Cerebellar nuclear complex (tissue), 1 donor: ENCODE data around the gene KCNMA1.
"Not testable (repeated sequence)": the region's sequence is repeated elsewhere in the genome, so short reads cannot be mapped to it uniquely, and the experiment has no call there.

Experiments
- DNase-seq, 2 experiments: peaks; one replicate each; lab custom pipeline; 2025; lab: John Stamatoyannopoulos, UW

KCNMA1 gene

DNA sequence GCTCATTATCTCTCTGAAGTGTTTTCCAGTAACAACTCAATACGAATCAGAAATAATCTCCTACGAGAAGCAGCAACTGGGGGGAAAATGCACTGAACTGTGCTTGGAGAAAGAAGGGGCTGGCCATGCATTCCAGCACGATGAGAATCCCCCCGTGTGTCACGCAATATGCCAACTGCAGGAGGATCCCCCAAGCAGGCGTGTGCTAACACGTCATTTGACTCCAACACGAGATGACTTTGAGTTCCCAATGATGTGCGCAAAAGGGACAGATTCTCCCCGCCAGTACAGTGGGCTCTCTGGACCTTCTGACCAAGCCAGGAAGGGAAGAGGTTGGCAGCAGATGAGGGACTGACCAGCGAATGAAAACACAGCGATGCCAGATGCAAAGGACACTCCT lies 105.5 kb downstream of the KCNMA1 start:
- DNase-seq = no peak

DNA sequence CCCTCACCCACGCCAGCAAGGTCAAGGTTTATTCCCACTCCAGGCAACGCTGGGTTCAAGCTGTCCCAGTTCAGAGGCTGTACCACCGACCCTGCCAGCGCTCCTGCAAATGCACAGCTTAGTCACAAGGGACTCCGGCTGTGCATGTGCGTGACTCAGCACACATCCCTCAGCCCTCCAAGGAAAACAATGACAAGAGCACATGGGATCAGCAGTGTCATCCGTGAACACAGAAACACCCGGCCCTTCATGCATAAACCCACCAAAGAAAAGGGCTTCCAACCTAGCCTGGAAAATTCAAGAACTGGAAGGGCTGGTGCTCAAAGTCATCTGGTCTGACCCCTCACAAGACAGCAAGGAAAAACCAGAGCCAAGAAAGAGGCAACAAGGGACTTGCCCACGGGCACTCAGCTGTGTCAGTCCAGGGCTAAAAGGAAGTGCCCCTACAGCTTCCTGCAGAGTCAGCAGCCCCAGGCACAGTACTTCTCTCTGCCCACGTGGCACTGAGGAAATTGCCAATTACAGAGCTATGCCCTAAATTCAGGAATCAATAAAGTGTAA lies 106.1 kb downstream of the KCNMA1 start:
- DNase-seq = no peak

DNA sequence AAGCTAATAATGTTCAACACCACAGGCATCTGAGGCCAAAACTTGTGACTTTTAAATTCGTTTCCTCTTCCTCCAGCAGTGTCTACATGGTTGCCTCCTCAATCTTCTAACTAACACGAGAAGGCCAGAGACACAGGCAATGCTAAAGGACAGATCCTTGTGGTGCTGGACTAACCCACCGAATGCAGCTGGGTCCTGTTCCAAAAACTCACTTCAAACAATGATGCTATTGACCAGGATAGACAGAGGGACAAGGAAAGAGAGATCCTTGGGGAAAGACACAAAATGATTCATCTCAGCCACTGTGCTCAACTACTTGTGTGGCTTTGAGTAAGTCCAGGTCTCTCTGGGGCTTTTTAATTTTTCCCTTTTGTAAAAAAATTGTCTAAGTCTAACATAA lies 107.6 kb downstream of the KCNMA1 start:
- DNase-seq = no peak

DNA sequence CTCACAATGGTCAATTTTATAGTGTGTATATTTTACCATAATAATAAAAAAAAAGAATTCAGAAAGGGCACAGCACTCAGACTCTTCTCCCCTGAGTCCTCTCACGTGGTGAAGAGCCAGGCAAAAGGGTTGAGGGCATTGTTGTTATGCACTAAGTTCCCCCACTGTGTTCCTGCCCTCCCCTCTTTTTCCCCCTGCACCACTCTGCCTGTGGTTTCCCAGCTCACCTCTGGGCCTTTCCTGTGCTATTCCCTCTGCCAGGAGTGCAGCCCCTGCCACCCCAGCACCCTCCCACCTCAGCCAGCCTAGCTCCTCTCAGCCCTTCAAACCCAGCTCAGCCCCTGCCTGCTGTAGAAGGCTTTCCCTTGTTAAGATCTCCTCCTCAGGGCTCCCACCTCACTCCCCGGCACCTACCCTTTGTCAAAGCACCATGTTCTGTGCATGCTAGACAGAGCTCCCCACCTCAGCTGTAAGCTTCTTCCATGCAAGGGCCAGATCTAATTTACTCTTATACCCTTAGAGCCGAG lies 108.5 kb downstream of the KCNMA1 start:
- DNase-seq = no peak

DNA sequence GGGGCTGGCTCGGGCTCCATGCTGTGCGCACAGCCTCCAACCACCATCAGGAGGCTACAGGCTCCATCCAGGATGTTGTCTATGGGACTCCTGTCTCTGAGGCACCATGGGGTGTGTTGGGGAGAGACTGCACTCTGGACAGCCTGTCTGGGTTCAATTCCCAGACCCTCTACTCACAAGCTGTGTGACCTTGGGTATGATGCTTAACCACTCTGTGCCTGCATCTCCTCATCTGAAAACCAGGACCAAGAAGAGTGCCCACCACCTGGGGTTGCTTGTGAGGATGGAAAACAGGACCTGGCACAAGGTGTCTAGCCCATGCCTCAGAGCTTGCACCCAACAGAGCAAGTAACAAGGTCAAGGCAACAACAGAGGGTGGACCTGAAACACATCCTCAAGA lies 109.8 kb downstream of the KCNMA1 start:
- no peak for DNase-seq

DNA sequence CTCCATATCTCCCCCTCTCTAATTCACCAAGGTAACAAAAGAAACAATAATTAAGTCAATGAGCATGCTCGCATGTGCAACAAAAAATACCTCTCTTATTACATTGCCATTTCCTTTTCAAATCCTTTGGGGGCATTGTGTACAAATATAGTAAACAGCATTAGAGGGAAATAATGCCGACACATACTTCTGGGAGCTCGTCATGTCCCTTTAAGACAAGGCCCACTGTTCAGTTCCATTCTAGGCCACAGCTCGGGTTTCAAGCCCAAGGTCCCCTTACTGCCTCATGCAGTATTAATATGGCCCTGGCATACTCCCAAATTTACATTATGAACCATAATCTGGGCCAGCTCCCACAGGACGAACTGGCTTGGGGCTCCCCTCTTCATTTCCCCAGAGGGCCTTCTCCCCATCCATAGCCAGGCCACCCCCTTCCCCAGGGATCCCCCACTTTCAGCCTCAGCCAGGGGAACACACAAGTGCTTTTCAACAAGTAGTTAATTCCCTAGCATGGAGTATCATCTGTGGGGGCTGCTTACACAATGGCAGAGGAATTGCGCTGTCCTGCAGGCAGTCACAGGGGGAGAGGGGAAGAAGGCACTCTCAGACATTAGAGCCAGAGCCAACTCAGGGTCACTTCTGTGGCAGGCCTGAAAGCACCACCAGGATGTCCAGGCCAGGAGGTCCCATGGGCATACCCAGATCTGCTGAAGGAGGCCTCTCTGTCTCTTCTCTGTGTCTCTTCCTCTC lies 110.6 kb downstream of the KCNMA1 start:
- no peak for DNase-seq

DNA sequence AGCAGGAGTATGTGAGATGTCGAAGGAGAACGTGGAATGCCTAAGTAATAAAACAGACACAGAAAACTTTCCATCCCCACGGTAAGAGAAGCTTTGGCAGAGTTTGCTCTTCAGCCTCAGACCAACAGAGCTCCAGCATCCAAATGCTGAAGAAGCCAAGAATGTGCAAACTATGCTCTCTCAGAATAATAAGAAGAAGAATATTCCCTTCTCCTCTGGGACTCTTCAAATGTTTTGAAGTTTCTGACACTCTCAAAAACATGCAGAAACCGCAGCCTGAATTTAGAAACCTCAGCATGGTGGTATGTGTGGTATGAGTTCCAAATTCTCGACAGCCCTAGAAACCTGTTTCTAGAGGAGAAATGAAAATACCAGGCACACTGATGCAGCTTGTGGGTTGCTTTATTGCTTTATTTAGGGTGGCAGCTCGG lies 113.3 kb downstream of the KCNMA1 start:
- DNase-seq = no peak

DNA sequence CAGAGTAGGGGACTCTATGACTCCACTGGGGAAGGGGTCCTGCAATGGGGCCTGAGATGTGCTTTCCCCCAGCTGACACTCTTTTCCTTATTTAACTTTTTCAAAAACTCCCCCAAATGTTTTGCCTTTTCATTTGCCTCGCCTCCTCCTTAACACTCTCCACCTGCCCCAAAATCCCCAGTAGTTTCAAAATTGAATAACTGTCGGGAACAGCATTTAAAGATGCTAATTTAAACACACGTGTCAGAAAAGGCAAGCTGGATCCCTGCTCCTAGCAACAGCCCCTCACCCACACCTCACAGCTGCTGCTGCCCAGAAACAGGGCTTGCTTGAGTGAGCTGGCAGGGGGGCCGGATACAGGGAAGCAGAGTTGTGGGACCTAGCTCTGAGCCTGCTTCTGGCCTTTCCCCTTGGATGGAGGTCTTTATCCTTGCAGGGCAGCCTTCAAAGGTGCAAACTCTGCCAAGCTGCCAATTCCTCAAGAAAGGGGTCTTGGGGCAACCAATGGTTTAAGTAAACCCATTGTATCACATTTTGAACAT lies 115.3 kb downstream of the KCNMA1 start:
- no peak for DNase-seq

DNA sequence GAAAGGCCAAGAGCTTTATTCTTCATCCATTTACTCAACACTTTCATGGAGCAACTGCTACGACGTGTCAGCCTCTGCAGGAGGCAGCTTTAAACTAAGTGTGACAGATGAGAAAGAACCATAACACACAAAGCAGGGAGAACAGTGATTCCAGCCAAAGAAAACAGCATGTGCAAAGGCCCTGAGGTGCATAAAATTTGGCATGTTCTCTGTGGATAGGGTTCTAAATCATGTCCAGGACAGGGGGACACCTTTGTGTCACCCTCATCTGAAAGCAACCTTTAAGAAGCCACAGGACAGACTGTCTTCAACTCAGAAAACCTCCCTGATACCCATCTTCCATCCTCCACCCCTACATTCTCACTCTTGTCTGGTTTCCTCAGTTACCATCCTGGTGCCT lies 116.6 kb downstream of the KCNMA1 start:
- no peak for DNase-seq

DNA sequence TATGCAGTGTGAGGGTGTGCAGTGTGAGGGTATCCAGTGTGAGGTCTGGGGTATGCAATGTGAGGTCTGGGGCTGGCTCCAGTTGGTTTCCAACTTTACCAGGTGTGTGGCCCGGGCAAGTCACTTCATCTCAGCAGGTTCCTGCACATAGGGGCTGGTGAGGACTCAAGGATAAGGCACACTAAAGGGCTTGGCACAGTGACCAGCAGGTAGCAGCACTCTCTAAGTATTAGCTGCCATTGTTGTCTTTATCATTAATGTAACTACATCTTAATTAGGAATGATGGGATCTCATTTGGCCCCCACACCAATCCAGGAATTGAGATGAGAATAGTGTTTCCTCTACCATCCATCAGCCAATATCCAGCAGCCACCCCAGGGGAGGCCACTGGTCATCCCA lies 117.3 kb downstream of the KCNMA1 start:
- no peak for DNase-seq

DNA sequence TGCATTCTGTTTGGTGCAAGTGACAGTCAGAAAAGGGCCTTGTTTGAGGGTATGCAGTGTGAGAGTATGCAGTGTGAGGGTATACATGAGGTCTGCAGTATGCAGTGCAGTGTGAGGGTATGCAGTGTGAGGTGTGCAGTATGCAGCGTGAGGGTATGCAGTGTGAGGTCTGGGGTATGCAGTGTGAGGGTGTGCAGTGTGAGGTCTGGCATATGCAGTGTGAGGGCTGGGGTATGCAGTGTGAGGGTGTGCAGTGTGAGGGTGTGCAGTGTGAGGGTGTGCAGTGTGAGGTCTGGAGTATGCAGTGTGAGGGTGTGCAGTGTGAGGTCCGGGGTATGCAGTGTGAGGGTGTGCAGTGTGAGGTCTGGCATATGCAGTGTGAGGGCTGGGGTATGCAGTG lies 117.8 kb downstream of the KCNMA1 start:
- not testable (repeated sequence) for DNase-seq

DNA sequence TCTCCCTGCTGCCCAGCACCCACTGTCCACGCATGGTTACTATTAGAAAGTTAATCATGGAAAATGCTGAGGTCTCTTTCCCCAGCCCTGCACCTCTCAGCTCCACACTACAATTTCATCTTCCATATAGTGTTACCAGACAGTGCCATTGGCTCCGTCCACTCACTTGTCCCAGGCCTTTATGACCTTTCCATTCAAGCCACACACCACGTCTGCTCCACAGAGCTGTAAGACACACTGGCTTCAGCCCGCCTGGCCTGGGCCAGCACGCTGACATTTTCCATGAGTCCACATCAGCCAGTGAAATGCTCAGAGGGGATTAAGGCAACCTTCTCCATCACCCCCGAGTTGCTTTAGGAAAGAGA lies 118.7 kb downstream of the KCNMA1 start:
- no peak for DNase-seq

DNA sequence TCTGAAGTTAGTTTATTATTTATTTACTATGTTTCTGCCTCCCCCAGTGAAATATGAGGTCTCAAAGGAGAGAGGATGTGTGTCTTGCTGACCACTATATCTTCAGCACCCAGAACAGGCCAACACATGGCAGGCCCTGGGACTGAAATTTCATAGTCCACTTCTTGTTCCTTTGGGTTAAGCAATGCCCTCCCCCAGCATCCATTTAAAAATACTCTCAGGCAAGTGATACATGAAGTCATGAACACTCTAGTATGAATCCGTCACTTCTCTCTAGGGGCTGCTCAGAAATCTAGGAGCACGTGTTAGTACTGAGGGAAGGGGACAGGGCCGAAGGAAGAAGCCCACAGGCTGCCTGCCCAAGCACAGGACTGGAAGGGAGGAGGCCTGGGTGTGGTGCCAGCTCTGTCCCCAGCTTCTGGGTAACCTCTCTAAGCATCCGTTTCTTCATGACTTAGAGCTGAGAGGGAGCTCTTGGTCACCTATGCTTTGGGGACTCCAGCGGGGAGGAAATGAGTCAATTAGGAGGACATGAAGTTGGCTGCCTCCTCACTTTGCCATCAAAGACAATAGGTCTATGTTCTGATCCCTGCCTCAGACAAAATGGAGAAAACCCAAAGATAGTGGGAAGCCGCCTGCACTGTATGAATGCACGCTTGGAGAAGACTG lies 119.2 kb downstream of the KCNMA1 start:
- no peak for DNase-seq

DNA sequence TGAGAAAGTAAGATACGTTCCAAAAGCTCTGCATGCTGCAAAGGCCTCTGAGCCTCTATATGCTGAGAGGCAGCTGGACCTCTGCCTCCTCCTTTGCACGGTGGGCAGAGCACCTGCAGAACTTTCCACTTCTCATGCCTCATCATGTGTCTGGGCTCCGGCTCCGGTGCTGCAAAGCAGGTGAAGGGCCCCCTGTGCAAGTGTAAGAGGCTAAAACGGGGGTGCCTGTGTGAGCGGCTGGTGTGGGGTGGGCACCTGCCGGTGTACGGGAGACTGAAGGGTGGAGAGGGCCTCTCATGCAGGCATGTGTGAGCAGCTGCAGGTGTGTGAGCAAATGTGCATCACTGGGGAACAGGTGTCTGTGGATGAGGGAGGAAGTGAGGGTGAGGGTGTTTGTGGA lies 121.0 kb downstream of the KCNMA1 start:
- DNase-seq = no peak

DNA sequence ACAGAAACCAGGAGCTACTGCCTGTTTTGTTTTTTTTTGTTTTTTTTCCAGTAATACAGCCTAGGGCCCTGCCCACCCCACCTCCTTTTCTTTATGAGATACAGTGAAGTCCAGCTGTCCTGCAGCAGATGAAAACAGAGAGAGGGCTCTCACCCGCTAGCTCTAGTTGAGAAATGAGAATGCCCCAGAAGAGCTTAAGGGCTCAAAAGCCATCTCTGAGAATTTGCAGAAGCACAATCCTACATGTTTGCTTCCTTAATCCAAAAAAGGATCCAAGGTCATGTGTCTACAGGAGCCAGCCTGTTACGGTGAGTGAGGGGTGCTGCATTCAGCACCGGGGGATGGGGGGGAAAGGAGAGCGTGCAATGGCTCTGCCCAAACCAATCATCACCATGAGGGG lies 122.7 kb downstream of the KCNMA1 start:
- DNase-seq = no peak

DNA sequence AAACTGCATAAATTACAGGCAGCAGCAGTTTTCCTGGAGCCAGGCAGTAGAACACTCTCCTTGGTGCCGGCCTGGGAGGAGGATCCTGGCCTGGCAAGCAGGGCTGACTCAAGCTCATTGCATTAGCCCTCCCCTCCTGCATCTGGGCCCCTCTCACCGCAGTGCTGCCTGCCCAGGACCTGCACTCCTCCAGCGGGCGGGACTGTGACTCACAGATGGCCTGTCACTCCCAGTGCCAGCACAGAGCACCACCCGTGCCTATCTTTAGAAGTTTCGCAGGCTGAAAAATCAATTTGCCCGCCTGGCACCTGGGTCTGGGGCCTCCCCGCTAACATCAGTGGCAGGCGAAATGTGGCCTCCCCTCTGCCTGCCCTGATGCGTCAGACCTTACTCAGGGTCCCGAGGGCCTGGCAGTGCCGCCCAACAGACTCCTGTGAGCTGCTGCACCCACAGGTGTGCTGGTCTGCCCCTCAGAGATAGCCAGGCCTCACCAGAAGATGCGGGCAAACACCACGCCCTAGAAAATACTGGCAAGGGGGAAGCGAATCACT lies 123.8 kb downstream of the KCNMA1 start:
- no peak for DNase-seq

DNA sequence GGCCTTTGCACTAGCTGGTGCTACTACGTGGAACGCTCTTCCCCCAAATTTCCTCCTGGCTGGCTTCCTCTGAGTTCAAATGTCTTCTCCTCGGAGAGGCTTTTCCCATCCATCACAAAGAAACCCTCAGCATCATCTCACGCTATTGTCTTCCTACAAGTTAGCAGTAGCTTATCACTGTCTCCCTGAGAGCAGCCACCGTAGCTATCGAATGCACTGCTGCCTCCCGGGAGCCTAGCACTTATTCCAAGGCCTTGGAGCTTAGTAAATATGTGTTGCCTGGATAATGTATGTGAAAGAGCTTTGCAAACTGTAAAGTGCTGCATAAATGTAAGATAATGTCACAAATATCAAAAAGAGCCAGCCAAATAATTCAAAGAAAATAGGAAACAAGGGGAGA lies 124.4 kb downstream of the KCNMA1 start:
- DNase-seq = no peak

DNA sequence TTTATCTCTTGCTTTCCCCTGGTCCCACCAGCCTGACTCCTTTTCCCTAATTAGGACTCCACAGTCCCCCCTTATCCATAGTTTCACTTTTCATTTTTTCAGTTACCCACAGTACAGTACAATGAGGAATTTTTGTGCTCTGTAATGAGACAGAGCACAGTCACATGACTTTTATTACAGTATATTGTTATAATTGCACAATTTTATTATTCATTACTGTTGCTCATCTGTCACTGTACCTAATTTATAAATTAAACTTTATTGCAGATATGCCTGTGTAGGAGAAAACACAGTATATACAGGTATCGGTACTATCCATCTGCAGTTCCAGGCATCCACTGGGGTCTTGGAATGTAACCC lies 125.4 kb downstream of the KCNMA1 start:
- DNase-seq = no peak

DNA sequence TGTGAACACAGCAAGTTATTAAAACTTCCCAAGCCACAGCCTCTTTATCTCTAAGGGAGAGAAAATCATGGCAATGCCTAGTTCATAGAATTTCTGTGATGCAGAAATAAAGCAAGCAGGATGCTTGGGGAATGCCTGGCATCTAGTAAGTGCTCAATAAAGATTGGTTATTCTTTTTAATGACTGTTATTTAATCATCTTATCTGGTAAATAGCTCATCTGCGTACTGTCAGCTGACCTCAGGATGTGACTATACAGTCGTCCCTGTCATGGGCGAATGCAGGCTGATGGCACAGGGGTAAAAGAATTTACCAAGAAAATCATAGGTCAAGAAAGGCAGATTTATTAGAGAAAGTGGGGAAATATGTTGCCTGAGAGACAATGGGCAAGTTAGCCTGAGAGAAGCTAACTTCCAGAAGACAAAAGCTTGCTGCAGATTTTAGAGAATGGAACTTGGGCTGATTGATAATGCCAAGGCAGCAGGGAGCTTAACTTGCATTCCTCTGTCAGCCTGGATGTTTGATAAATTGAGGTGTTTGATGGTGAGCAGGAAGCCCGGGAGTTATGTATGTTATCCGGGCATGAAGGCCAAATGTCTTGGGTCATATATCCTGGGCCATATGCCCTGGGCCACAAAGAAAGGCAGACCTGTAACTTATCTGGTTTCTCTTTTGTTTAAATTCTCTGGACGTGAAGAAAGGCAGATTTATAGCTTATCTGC lies 126.0 kb downstream of the KCNMA1 start:
- DNase-seq = no peak

DNA sequence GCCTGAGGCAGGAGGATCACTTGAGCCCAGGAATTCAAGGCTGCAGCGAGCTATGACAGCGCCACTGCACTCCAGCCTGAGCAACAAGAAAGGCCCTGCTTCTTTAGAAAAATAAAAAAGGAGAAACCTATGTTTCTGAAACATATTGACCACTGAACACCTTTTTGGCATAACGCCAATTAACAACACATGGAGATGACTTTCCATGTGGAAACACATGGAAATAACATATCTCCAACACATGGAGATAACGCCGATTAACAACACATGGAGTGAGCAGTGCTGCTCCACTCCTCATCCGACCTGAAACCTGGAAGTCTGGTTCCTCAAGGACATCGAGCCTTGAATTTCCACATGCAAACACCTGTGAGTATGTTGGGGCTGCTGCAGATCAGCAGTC lies 126.9 kb downstream of the KCNMA1 start:
- DNase-seq = no peak

DNA sequence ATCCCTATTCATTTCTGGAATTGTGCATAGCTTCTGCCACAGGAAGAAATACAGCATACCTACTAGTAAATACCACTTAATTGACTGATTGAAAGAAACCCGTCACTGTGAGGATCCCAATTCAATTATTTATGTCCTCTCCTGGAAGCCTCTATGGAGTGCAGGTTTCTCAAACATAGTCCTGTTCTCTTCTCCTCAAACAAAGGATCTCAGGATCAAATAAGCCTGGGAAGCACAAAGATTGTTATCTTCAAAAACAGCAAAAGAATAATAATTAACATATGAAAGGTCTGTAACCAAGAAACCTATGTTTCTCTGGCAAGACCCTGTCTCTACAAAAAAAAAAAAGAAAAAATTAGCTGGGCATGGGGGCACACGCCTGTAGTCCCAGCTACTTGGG lies 127.3 kb downstream of the KCNMA1 start:
- no peak for DNase-seq

DNA sequence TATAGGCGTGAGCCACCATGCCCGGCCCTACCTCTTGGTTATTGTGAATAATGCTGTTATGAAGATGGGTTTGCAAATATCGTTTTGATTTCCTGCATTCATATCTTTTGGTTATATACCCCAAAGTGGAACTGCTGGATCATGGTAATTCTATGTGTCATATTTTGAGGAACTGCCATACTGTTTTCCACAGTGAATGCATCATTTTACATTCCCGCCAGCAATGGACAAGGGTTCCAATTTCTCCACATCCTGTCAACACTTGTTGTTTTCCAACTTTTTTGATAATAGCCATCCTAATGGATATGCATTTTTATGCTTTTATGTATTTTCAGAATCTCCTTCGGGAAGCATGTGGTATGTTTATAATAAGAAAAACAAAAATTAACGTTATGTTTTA lies 128.2 kb downstream of the KCNMA1 start:
- no peak for DNase-seq
